Measurements from ENCODE around the gene LYZL2.

DNA sequence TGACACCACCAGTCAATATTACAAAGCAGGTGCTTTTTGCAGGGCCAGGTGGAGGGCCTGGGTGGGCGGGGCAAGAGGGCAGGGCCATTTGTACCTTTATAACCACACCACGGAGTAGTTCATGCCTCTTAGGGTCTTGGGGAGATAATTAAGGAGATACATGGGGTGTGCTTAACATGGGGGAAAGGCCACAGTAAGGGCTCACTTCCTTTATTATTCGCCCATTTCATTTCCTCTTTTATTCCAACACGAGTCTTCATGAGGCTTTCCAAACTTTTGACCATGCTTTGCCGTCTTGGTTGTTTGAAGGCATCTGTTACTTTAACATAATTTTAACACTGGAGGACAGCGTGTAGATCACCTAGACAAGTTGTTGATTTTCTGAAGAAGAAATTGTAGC, 33.3 kb upstream of the LYZL2 start:
- TF ChIP-seq, protein P1, sequence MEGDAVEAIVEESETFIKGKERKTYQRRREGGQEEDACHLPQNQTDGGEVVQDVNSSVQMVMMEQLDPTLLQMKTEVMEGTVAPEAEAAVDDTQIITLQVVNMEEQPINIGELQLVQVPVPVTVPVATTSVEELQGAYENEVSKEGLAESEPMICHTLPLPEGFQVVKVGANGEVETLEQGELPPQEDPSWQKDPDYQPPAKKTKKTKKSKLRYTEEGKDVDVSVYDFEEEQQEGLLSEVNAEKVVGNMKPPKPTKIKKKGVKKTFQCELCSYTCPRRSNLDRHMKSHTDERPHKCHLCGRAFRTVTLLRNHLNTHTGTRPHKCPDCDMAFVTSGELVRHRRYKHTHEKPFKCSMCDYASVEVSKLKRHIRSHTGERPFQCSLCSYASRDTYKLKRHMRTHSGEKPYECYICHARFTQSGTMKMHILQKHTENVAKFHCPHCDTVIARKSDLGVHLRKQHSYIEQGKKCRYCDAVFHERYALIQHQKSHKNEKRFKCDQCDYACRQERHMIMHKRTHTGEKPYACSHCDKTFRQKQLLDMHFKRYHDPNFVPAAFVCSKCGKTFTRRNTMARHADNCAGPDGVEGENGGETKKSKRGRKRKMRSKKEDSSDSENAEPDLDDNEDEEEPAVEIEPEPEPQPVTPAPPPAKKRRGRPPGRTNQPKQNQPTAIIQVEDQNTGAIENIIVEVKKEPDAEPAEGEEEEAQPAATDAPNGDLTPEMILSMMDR (IDR thresholded peaks at IDR 0.05 in 4 of 5, conservative IDR thresholded peaks at IDR 0.05 in 1 of 5), result no peak
- no peak for TF ChIP-seq POLR2A (IDR thresholded peaks at IDR 0.05)
